HepG2 (cell line): ENCODE measurements around the gene ZBTB20.

Experiments used
- ATM ChIP-seq: fragments of 450-650 bp; IDR thresholded peaks from 2 replicates; pipeline ENCODE4 v1.7.1; 2017; ENCODE audit warnings: mild to moderate bottlenecking, borderline replicate concordance
- CEBPB ChIP-seq: IDR thresholded peaks from 2 replicates; pipeline ENCODE4 v1.6.1; 2011; ENCODE audit warnings: low read depth, low read length, improper control_type of control experiment, borderline replicate concordance
- ISL2 ChIP-seq: sonication (generic); formaldehyde crosslinking; IDR thresholded peaks from 2 replicates; pipeline ENCODE4 v1.5.0; 2020; ENCODE audit warnings: missing genetic modification reagents
- SIN3A ChIP-seq: IDR thresholded peaks from 2 replicates; pipeline ENCODE4 v1.6.1; 2011; ENCODE audit warnings: low read depth, mild to moderate bottlenecking, control low read depth, low read length, borderline replicate concordance
- ZBTB21 ChIP-seq: sonication (generic); formaldehyde crosslinking; IDR thresholded peaks from 2 replicates; pipeline ENCODE4 v1.4.0; 2020; ENCODE audit warnings: missing genetic modification reagents
- ZFP41 ChIP-seq: sonication (generic); formaldehyde crosslinking; IDR thresholded peaks from 2 replicates; pipeline ENCODE4 v1.4.0; 2020; ENCODE audit warnings: mild to moderate bottlenecking, missing genetic modification reagents, borderline replicate concordance
- ZMYM3 ChIP-seq: sonication (generic); formaldehyde crosslinking; IDR thresholded peaks from 2 replicates; pipeline ENCODE4 v1.5.1; 2020; ENCODE audit warnings: mild to moderate bottlenecking, missing genetic modification reagents
- ZNF431 ChIP-seq: sonication (generic); formaldehyde crosslinking; IDR thresholded peaks from 2 replicates; pipeline ENCODE4 v1.9.0; 2022; ENCODE audit warnings: missing genetic modification reagents, low read depth, mild to moderate bottlenecking, borderline replicate concordance
- ZNF530 ChIP-seq: sonication (generic); formaldehyde crosslinking; IDR thresholded peaks from 2 replicates; pipeline ENCODE4 v1.5.0; 2020; ENCODE audit warnings: low read depth, mild to moderate bottlenecking, missing genetic modification reagents
- ZNF558 ChIP-seq: sonication (generic); formaldehyde crosslinking; IDR thresholded peaks from 2 replicates; pipeline ENCODE4 v1.9.0; 2022; ENCODE audit warnings: mild to moderate bottlenecking, missing genetic modification reagents, borderline replicate concordance
- TF ChIP-seq, protein P1 (sequence below): sonication (generic); formaldehyde crosslinking; IDR thresholded peaks from 2 replicates; pipeline ENCODE4 v1.5.0; 2020; ENCODE audit warnings: mild to moderate bottlenecking, missing genetic modification reagents

DNA sequence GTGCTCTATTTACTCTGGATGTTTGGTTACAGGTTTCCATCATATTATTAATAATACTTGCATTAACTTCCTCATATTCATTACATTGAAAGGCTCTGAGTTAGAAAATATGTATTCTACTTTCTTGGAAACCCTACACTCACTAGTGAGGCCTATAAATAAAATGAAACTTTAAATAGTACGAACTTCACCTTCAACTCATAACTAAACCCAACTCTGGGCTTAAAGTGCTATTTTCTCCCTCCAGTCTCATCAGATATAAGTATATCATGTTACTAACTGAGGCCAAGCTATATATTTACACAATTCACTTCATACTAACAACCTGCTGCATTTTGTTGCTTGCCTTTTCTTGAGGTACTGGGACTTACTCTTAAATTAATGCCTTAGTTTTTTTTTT is 546.5 kb downstream of the ZBTB20 start:
- TF ChIP-seq, protein P1, sequence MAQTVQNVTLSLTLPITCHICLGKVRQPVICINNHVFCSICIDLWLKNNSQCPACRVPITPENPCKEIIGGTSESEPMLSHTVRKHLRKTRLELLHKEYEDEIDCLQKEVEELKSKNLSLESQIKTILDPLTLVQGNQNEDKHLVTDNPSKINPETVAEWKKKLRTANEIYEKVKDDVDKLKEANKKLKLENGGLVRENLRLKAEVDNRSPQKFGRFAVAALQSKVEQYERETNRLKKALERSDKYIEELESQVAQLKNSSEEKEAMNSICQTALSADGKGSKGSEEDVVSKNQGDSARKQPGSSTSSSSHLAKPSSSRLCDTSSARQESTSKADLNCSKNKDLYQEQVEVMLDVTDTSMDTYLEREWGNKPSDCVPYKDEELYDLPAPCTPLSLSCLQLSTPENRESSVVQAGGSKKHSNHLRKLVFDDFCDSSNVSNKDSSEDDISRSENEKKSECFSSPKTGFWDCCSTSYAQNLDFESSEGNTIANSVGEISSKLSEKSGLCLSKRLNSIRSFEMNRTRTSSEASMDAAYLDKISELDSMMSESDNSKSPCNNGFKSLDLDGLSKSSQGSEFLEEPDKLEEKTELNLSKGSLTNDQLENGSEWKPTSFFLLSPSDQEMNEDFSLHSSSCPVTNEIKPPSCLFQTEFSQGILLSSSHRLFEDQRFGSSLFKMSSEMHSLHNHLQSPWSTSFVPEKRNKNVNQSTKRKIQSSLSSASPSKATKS (CRISPR knock-in tag): no peak
- no peak for TF ChIP-seq ZBTB21
- TF ChIP-seq ZNF530 (CRISPR knock-in tag): no peak
- no peak for TF ChIP-seq ATM
- no peak for TF ChIP-seq ZMYM3
- TF ChIP-seq CEBPB: no peak
- no peak for TF ChIP-seq ZNF558 (CRISPR knock-in tag)
- no peak for TF ChIP-seq ZFP41
- no peak for TF ChIP-seq SIN3A
- TF ChIP-seq ZNF431 (CRISPR knock-in tag): no peak
- TF ChIP-seq ISL2 (CRISPR knock-in tag): no peak
